IPS DF 4.7 (cell line): Measurements from ENCODE around the gene RNF31.
"Not testable (repeated sequence)": the region's sequence is repeated elsewhere in the genome, so short reads cannot be mapped to it uniquely, and the experiment has no call there.

Source experiments
- DNase-seq: peaks from one replicate; pipeline ENCODE4 v3.0.0-alpha.2; 2013; ENCODE audit warnings: low spot score; ENCODE audit errors: extremely low read depth

The RNF31 gene

DNA sequence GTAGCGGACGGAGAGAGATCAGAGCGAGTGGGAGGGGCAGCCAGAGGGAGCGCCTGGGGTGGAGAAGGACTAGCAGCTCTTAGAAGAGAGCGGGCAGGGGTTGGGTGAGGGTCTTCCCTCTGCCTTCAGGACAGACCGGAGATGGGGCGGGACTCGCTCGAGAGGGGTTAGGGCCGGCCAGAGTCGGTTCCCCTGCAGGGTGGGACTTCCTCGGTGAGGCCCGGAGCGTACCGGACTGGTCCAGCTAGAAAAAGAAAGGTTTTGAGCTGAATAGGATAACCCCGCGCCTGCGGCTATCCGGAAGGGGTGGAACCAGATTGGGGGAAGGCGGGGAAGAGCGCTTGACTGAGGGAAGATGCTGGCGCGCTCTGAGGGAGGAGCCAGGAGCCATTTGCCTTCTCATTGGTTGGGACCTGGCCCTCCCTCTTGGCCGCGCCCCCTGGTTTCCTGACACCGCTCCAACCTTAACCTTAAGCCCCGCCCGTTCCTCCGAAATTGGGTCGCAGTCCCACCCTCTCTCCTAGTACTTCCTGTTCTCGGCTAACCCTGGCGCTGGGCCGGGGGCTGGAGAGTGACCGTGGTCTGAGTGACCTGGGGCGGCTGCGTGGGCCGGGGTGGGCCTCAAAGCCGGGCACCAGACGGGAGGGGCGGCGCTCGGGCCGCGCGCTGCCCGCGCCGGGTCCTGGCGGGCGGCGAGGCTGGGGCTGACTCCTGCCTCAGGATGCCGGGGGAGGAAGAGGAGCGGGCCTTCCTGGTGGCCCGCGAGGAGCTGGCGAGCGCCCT lies at the start of gene RNF31:
RNF31 (plus strand) TSS at position 521 of the 783 bp plus-strand sequence; CDS start at position 722, 201 bp downstream.
- DNase-seq, result no peak

DNA sequence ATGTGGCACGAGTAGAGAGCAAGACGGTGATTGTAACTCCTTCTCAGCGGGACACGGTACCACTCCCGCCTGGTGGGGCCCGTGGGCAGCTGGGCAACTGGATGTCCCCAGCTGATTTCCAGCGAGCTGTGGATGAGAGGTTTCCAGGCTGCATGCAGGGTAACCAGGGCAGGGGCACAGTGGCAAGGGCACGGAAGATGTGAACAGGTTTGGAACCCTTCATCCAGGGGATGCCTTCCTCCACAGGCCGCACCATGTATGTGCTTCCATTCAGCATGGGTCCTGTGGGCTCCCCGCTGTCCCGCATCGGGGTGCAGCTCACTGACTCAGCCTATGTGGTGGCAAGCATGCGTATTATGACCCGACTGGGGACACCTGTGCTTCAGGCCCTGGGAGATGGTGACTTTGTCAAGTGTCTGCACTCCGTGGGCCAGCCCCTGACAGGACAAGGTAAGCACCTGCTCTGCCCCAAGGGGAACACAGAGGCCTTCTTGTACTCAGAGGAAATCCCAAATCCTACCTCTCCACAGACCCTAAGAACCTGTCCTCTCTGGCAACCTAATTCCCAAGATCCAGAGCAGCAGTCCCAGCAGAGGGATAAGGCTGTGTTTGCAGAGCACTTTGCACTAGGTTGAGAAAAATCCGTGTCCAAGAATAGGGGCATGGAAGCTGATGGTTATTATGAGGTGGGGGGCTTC lies 48.9 kb upstream of the RNF31 start:
- no peak for DNase-seq

DNA sequence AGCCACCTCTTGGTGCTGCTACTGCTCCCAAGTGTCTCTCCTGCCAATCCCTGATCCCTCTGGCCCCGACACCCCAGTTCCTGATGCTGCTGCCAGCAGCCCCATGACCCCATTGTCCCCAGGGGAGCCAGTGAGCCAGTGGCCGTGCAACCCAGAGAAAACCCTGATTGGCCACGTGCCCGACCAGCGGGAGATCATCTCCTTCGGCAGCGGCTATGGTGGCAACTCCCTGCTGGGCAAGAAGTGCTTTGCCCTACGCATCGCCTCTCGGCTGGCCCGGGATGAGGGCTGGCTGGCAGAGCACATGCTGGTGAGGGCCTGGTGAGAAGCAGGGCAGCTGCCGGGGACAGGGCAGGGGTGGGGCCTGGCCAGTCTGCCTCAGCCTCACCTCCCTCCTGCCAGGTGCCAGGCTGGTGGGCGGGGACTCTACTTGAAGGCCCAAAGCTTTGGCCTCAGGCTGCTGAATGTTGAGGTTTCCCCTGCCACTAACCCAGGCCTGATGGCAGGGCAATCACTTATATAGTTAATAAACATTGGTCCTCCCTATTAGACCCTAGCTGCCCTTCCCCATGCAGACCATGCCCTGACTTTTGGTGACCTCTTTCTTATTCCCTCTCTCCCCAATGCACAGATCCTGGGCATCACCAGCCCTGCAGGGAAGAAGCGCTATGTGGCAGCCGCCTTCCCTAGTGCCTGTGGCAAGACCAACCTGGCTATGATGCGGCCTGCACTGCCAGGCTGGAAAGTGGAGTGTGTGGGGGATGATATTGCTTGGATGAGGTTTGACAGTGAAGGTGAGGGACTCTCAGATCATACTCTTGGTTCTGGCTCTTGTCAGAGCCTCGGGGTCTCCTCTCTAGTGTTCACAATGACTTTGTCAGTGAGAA lies 48.1 kb upstream of the RNF31 start:
- no peak for DNase-seq

DNA sequence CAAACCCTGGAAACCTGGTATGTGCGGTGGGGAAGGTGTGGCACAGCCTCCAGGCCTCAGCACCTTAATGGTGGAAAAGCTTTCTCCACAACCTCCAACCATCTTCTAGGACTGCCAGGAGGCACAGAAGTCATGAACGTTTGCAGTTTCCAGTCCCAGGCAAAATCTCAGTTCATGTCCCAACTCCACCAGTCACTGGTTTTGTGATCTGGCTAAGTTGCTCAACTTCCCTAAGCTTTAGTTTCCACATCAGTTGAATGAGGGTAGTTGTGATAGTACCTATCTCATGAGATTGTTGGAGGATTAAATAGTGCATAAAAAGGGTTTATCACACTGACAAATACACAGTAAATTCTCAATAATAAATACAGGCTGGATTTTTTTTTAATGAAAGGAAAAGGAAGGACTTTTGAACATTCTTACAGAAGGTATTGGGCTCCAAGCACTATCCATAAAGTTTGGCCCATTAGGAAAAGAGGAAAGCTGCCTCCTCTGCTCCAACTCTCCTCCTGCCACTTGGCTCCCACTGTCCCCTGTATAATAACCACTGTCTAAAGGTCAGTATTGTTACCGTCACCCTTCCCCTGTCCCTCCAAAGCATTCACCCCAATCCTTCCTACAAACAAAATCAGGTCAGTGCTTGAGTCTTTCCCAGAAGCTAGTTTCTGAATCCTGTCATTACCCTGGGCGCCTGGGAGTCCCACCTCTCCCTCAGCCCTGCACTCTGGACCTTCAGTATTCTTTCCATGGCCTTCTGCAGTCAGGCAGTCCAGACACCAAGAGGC lies 46.9 kb upstream of the RNF31 start:
- DNase-seq, result no peak

DNA sequence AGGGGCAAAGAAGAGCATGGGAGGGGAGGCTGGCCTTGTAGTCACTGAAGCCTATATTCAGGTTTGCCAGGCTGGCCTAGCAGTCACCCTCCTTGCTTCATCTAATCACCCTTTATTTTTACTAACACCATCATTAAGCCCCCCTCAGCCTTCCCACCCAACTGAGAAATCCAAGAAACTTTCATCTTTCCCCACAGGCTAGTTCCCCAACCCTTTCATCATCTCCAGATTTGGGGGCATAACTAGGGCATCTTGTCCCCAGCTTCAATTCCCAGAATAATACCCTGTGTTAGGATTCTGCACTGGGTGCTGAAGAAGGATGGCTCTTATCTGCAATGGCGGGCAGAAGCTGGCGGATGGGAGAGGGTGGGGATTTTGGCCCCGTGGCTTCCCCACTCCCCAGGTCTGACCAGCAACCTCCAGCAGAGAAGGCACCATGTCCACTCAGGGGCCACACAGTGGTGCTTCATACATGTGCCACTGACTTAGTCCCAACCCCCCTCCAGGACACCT lies 46.3 kb upstream of the RNF31 start:
- DNase-seq, result no peak

DNA sequence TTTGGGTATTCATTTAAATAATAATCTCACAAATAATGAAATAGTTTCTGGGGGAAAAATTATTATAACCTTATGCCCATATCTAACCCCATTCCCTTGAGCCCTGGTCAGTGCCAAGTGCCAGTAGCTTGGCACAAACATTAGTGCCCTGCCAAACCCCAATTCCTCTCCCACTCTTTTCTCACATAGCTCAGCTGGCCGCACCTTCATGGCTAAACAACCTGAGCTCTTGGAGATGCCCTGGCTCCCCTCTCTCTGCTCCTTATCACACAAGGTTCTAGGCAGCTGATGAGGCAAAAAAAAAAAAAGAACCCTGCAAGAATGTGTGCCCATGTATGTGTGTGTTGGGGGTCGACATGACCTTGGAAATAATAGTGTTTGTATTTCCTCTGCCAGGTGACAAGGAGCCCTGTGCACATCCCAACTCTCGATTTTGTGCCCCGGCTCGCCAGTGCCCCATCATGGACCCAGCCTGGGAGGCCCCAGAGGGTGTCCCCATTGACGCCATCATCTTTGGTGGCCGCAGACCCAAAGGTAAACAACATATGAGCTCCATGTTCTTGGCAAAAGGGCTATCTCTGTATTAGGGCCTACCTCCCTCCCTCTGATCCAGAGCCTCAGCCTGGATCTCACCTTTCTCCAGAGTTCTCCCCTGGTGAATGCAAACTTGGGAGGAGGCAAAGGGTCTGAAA lies 44.8 kb upstream of the RNF31 start:
- no peak for DNase-seq

DNA sequence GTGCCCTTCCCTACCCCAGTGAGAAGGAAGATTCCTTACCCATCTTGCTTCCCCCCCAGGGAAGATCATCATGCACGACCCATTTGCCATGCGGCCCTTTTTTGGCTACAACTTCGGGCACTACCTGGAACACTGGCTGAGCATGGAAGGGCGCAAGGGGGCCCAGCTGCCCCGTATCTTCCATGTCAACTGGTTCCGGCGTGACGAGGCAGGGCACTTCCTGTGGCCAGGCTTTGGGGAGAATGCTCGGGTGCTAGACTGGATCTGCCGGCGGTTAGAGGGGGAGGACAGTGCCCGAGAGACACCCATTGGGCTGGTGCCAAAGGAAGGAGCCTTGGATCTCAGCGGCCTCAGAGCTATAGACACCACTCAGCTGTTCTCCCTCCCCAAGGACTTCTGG lies 43.8 kb upstream of the RNF31 start:
- DNase-seq, result no peak

DNA sequence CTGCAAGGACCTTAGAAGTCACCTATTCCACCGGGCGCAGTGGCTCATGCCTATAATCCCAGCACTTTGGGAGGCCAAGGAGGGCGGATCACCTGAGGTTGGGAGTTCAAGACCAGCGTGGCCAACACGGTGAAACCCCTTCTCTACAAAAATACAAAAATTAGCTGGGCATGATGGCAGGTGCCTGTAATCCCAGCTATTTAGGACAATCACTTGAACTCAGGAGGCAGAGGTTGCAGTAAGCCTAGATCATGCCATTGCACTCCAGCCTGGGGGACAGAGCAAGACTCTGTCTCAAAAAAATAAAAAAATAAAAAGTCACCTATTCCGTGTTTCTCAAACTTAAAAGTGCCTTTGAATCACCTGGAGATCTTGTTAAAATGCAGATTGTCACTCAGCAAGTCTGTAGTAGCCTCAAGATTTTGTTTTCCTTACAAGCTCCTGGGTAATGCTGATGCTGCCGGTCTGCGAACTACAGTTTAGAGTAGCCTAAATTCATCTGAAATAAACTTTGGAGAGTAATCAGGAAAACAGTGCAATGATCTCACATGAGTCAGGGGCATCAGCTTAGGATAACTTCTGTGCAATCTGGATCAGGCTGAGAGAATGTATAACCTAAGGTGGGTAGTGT lies 41.6 kb upstream of the RNF31 start:
- DNase-seq, result not testable (repeated sequence)

DNA sequence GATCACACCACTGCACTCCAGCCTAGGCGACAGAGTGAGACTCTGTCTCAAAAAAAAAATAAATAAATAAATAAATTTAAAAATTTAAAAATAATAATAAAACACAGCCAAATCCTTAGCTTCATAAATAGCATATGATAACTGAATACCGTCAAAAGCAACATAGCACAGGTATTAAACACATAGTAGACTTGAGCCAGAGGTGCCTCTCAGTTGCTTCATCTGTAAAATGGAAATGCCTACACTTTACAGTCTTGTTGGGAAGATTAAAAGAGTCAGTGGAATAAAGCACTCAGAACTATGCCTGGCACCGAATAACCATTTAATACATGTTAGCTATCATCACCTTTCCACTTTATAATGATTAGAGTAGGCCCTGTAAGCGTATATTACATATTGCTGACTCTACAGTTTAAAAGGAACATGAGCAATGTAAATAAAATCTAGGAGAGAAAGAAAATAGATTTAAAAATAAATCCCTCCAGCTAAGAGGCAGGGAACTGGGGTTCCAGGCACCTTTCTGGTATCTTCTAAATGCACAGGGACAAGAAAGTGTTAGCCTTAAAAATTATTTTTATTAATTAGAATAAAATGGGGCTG lies 40.5 kb upstream of the RNF31 start:
- no peak for DNase-seq

DNA sequence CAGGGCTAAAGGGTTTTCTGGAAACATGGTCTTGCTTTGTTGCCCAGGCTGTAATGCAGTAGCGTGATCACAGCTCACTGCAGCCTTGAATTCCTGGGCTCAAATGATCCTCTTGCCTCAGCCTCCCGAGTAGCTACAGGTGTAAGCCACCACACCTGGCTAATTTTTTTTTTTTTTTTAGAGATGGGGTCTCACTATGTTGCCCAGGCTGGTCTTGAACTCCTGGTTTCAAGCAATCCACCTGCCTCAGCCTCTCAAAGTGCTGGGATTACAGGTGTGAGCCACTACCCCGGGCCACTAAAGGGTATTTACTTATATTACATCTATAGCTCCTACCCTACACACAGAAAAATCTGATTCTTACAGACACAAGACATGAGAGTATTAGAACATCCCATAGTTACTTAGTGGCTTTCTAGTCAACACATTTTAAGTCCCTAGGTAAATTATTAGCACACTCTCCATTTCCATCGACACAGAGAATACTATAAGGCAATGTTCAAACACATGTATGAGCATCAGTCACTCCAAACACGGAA lies 38.9 kb upstream of the RNF31 start:
- no peak for DNase-seq

DNA sequence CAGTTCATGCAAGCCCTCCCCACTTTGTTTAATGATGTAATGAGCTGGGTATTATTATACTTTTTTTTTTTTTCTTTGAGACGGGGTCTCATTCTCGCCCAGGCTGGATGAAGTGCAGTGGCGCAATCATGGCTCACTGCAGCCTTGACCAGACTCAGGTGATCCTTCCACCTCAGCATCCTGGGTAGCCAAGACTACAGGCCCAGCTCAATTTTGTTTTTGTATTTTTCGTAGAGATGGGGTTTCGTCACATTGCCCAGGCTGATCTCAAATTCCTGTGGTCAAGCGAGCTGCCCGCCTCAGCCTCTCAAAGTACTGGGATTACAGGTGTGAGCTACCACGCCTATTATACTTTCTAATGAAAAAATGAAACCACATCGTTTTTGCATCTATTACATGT lies 37.2 kb upstream of the RNF31 start:
- no peak for DNase-seq

DNA sequence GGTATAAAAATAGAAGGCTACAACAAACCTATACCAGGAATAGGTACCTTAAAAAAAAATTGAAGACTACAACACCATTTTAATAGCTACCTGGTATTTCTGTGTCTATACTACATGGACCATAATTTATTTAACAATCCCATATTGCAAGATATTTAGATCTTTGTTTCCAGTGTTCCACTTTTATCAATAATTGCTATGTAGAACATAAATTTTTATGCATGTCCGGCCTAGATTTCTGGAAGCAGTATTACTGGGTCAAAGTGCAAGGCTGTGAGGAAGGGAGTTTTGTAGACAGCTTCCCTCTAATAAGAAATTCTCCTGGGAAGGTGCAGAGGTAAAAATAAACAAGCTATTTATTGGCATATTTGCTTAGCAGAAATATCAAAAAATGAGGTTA lies 36.8 kb upstream of the RNF31 start:
- no peak for DNase-seq

DNA sequence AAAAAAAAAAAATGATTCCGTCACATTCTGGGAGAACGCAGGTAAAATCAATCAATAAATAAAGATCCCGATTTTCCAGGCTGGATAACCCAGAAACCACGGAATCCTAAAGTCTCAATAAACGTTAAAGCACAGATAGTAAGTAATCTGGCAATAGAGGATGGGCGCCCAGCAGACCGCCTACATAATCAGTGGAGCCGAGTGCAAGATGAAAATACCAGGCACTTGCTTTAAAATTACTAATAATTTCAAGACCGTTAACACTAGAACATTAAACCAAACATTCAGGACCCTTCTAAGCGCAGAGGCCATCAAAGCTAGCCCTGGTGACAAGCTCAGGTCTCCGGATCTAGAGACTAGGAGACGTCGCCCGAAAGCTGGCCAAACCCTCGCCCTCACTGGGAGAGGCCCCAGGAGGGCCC lies 33.9 kb upstream of the RNF31 start:
- no peak for DNase-seq

DNA sequence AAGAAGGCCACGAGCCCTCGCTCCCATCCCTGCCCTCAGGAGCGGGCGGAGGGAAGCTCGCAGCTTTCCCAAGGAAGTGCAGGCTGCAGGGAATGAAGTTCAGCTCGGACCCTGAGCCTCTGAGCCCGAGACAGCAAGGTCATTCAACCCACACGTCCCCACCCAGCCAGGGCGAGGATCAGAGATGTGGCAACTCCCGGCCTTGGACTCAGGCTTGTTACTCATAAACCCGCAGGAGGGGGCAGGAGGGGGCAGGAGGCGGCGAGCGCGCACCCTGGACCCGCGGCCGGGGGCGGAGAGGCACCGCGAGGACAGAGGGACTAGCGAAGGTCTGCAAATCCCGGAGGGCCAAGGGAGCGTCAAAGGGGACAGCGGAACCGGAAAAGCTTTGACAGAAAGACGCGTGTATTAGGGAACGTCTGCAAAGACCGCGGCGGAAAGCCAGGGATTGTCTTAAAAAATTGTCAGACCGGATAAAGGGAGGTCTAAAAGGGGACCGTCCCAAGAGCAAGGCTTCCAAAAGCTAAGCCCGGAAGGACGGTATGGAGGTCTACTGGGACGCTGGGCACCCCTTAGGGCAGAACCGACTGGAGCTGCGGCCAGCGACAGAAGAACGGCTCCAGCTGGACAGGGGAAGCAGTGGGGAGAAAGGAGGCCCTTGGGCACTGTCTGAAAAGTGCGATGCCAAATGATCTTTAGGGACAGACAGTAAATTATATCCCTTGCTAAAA lies 33.3 kb upstream of the RNF31 start:
- DNase-seq, result peak; percentile 25

DNA sequence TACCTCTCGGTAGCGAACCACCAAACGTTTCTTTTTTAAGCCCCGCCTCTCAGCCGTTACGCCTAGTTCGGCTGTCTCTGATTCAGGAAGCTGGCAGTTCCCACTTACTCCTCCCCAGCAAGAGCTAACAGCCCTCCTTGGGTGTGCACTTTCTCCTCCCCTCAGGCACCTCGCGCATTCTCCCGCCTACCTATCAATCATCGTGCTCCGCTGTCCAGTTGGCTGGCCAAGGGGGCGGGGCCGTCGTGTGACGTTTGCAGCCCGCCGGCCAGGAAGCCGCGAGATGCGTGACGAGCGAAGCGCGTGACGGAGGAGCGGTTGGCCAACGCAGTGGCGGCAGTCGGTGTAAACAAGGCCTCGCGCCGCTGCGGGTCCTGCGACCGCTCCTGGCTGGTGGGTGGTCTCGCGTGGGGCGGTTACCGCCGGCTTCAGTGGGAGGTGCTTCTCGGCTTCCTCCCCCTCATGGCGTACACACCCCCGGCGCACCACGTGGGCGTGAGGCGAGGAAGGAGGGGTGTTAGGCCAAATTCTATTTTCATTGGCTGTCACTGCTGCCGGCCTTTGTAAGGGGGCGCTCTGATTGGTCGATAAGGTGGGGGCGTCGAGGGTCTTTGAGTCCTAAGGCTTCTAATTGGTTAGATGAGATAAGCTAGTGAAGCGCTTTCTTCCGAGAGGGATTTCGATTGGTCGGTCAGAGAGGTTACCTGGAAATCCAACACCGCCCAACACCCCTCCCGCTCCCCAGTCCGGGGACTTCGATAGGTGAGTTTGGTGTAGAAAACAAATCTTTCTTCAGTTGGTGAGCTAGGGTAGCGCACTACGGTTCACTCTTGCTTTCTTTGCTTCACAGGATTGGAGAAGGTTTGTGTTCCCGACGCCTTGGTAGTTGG lies 32.5 kb upstream of the RNF31 start, which contains the start of the genes DCAF11 and NRL:
DCAF11 (plus strand) TSS at position 246 of the 890 bp plus-strand sequence. CDS start 818 bp downstream, outside the sequence.
NRL (minus strand) TSS at position 418 of the 890 bp plus-strand sequence. CDS start 32,101 bp downstream, outside the sequence.
- peak; percentile 98 for DNase-seq

DNA sequence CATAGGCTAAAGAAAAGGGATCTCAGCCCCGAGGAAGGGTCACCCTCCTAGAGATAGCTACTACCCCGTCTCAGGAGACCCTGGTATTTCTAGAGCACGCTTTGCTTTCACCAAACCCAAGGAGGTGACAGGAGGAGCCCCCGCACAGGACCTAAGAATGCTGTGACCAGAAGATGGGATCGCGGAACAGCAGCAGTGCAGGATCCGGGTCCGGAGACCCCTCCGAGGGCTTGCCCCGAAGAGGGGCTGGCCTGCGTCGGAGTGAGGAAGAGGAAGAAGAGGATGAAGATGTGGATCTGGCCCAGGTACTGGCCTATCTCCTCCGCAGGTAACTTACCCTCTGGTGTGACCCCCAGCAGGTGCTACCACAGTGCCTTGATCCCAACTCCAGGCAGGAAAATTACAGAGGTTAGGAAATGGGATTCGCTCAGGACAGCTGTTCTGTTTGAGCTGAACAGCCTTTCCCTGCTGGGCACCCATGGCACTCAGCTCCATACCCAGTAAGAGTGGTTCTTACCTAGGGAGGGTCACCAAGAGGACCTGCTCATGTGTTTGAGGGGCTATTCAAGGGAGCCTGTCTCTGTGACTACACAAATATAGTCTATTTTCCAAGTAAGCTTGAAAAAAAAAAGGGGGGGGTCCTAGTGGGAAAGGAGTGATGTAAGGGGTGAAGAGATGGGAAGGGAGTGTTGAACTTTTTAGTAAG lies 31.7 kb upstream of the RNF31 start:
- no peak for DNase-seq
